GM21381 (cell line): ENCODE results near the gene CCDC201.
"Not testable (repeated sequence)": the region's sequence is repeated elsewhere in the genome, so short reads cannot be mapped to it uniquely, and the experiment has no call there.

Experiments
- ATAC-seq: cut with Tn5 transposase; IDR thresholded peaks from one replicate; pipeline ENCODE4 v1.9.1; 2021; ENCODE audit warnings: mild to moderate bottlenecking, moderate library complexity; ENCODE audit not compliant: unreplicated experiment

The CCDC201 gene

GRCh38 chr7:45878457-45879144, 5.7 kb upstream of the CCDC201 start:
- ATAC-seq: no peak

GRCh38 chr7:45876519-45876918, 3.6 kb upstream of the CCDC201 start:
- ATAC-seq: no peak

GRCh38 chr7:45874408-45875131, 1.7 kb upstream of the CCDC201 start:
- no peak for ATAC-seq

- ATAC-seq: no peak
Measured at GRCh38 chr7:45873355-45873754, 473 bp upstream of the CCDC201 start.

GRCh38 chr7:45872116-45873034, 507 bp downstream of the CCDC201 start:
- ATAC-seq: no peak

GRCh38 chr7:45869426-45869825, 3.5 kb downstream of the CCDC201 start:
- no peak for ATAC-seq

- ATAC-seq: no peak
Measured at GRCh38 chr7:45867471-45867870, 5.4 kb downstream of the CCDC201 start.

- no peak for ATAC-seq
Measured at GRCh38 chr7:45865594-45866410, 7.1 kb downstream of the CCDC201 start.

- ATAC-seq: no peak
Measured at GRCh38 chr7:45863715-45864114, 9.2 kb downstream of the CCDC201 start.

GRCh38 chr7:45856888-45857287, 16.0 kb downstream of the CCDC201 start:
- not testable (repeated sequence) for ATAC-seq

- ATAC-seq: not testable (repeated sequence)
Measured at GRCh38 chr7:45855680-45856079, 17.2 kb downstream of the CCDC201 start.

GRCh38 chr7:45853491-45853890, 19.4 kb downstream of the CCDC201 start:
- not testable (repeated sequence) for ATAC-seq

- ATAC-seq: not testable (repeated sequence)
Measured at GRCh38 chr7:45852984-45853383, 19.9 kb downstream of the CCDC201 start.

GRCh38 chr7:45848734-45849133, 24.1 kb downstream of the CCDC201 start:
- not testable (repeated sequence) for ATAC-seq

GRCh38 chr7:45846536-45846935, 26.3 kb downstream of the CCDC201 start:
- ATAC-seq: not testable (repeated sequence)

- ATAC-seq: not testable (repeated sequence)
Measured at GRCh38 chr7:45841926-45842717, 30.8 kb downstream of the CCDC201 start.

GRCh38 chr7:45838852-45839251, 34.0 kb downstream of the CCDC201 start:
- not testable (repeated sequence) for ATAC-seq

GRCh38 chr7:45832433-45833177, 40.3 kb downstream of the CCDC201 start:
- not testable (repeated sequence) for ATAC-seq

- ATAC-seq: not testable (repeated sequence)
Measured at GRCh38 chr7:45829846-45830245, 43.0 kb downstream of the CCDC201 start.
